Stimulated activated CD4-positive, alpha-beta T cell treated with anti-CD3 and anti-CD28 coated beads, Interleukin-15, amount 100 ng/mL, for 48 hours (primary cell): ENCODE measurements around the gene RUSF1.
A peak's percentile ranks its signal among the peaks of the same experiment; 100 is the strongest.
"Not testable (repeated sequence)": the region's sequence is repeated elsewhere in the genome, so short reads cannot be mapped to it uniquely, and the experiment has no call there.

Source experiments
- DNase-seq, 2 donors: peaks; one replicate each; pipeline ENCODE4 v3.0.0-alpha.2; 2020; ENCODE audit warnings: low read depth in 2 of 2

The RUSF1 gene

GRCh38 chr16:31487071-31487719, 21.0 kb downstream of the RUSF1 start:
- no peak for DNase-seq

DNA sequence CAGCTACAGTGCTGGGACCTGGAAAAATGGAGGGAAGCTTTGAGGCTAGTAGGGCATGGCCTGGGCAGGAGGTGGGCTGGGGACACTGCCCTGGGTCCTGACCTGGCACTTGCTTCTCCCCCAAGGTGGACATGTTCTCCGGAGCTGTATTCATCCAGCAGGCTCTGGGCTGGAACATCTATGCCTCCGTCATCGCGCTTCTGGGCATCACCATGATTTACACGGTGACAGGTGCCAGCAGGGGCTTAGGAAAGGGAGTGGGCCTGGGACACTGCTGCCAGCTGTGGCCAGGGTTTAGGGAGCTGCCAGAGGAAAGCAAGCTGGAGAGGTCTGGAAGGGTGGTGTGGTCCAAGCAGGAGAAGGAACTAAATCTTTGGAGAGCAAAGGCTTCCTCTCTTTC, 22.1 kb downstream of the RUSF1 start:
- no peak for DNase-seq

GRCh38 chr16:31485571-31485970, 22.6 kb downstream of the RUSF1 start:
- no peak for DNase-seq

DNA sequence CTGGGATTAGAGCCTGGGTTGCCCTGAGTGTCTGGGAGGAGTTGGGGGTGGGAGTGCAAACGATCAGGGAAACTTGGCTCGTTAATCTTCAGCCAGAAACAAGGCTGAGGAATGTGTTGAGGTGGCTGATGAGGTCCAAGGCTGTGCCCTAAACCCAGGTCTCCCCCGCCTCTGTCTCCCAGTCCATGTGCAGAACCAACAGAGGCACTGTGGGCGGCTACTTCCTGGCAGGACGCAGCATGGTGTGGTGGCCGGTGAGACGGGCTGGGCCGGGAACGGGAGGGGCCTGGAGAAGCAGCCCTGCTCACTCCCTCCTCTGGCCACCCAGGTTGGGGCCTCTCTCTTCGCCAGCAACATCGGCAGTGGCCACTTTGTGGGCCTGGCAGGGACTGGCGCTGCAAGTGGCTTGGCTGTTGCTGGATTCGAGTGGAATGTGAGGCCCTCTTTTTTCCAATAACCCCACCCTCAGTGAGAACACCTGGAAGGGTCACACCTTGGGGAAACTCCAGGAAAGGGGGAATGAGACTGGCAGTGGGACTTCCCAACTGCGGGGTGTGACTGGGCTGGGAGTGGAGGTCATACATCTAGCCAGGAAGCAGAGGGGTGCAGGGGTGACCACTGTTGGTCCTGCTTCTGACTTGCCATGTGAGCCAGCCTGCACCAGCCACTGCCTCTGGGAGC, 23.6 kb downstream of the RUSF1 start:
- DNase-seq = no peak

DNA sequence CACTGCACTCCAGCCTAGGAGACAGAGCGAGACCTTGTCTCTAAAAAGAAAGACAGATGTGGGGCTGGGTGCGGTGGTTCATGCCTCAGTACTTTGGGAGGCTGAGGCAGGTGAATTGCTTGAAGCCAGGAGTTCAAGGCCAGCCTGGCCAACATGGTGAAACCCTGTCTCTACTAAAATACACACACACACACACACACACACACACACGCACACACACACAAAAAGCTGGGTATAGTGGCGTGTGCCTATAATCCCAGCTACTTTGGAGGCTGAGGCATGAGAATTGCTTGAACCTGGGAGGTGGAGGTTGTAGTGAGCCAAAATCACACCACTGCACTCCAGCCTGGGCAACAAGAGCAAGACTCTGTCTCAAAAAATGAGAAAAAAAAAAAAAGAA, 24.1 kb downstream of the RUSF1 start:
- not testable (repeated sequence) for DNase-seq

DNA sequence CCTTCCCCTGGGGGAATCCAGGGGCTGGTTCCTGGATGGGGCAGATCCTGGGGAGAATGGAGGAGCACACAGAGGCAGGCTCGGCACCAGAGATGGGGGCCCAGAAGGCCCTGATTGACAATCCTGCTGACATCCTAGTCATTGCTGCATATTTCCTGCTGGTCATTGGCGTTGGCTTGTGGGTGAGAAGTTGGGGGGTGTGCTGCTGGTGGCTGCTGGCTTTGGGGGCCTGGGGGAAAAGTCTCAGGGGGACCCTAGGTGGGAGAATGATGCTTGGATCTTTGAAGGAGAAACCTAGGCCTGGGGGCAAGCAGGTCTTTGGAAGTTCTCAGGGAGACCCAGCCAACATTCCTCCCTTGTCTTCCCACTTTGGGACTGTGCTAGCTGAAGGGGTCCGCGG, 25.1 kb downstream of the RUSF1 start, which contains the start of gene SLC5A2:
SLC5A2 (plus strand) TSS at position 43 of the 400 bp plus-strand sequence; CDS start at position 57, 14 bp downstream.
- no peak for DNase-seq

- DNase-seq = no peak
These were observed 27.2 kb downstream of the RUSF1 start for GRCh38 chr16:31480851-31481536.

DNA sequence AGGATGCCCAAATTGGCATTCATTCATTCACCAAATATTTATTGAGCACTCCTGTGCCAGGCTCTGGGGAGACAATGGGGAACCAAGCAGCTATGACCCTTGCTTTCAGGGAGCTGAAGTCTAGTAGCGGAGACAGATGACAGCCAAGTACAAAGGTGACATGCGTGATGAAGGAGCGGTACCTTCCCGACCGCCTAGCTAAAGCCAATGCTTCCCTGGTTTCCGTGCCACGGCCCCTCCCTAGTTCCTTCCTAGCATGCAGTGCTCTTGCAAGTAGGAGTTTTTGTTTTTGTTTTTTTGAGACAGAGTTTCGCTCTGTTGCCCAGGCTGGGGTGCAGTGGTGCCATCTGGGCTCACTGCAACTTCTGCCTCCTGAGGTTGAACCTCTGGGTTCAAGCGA, 28.4 kb downstream of the RUSF1 start:
- no peak for DNase-seq

- DNase-seq = no peak
These were observed 29.2 kb downstream of the RUSF1 start for GRCh38 chr16:31478956-31479355.

GRCh38 chr16:31477220-31478216, 30.7 kb downstream of the RUSF1 start:
- no peak for DNase-seq

DNA sequence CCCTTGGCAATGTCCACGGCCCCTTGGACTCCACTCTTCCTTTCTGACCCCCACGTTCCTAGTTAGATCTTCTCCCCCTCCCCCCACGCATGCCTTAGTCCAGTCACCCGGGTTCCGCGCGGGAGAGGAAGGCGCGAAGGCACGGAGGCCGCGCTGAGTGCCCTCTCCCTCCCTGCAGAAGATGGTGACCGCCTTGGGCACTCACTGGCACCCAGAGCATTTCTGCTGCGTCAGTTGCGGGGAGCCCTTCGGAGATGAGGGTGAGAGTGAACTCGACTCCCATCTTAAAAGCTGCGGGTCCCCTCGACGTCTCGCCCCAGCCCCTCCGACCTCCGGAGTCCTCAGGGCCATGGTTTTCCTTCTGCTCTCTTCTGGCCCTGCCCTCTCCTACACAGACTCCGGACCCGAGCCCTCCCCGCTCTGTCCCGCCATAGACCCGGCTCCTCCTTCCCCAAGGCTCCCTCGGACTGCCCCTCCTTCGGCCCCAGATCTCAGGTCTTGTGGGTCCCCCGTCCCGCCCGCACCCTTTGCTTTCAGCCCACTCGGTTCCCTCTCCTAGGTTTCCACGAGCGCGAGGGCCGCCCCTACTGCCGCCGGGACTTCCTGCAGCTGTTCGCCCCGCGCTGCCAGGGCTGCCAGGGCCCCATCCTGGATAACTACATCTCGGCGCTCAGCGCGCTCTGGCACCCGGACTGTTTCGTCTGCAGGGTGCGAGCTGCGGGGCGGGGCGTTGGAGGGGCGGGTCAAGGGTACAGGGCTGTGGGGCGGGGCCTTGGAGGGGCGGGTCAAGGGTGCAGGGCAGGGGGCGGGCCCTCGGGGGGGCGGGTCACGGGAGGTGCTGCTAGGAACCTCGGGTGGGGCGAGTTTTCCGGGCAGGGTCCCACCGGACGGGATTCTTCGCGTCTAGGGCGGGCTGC, 31.6 kb downstream of the RUSF1 start:
- peak; percentile 78 to 92 for DNase-seq

- DNase-seq = no peak
These were observed 32.3 kb downstream of the RUSF1 start for GRCh38 chr16:31475946-31476302.

DNA sequence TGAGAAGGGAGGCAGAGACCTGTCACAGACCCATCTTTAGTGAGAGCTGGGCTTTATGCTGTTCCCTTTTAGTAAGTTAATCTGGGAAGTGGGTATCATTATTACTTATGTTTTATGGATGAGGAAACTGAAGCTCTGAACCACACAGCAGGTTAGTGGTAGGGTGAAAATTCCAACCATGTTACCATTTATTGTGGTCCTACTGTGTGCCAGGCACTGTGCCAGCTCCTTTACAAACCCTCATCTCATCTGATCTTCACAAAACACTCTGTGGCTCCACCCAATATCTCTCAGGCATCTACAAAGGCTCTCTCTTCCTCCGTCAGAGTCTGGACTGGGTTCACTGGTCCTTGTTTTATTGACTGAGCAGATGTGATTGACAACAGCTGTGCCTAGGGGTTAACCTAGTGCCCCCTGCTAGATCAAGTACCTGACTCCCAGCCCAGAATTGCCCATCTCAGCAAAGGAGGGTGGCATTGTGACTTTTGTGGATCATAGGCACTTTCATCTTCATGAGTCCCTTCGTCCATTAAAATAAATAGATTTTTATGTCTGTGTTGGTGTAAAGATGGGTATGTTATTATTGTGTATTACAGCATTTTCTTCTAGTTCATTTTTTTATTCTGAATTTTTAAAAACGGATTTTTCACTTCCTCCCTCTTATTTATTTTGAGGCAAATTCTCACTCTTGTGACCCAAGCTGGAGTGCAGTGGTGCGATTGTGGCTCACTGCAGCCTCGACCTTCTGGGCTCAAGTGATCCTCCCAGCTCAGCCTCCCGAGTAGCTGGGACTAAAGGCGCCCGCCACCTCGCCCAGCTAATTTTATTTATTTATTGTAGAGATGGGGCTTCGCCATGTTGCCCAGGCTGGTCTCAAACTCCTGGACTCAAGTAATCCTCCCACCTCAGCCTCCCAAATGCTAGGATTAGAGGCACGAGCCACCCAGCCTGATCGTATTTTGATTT, 33.1 kb downstream of the RUSF1 start:
- DNase-seq = no peak

GRCh38 chr16:31474173-31474714, 33.9 kb downstream of the RUSF1 start:
- DNase-seq = no peak

DNA sequence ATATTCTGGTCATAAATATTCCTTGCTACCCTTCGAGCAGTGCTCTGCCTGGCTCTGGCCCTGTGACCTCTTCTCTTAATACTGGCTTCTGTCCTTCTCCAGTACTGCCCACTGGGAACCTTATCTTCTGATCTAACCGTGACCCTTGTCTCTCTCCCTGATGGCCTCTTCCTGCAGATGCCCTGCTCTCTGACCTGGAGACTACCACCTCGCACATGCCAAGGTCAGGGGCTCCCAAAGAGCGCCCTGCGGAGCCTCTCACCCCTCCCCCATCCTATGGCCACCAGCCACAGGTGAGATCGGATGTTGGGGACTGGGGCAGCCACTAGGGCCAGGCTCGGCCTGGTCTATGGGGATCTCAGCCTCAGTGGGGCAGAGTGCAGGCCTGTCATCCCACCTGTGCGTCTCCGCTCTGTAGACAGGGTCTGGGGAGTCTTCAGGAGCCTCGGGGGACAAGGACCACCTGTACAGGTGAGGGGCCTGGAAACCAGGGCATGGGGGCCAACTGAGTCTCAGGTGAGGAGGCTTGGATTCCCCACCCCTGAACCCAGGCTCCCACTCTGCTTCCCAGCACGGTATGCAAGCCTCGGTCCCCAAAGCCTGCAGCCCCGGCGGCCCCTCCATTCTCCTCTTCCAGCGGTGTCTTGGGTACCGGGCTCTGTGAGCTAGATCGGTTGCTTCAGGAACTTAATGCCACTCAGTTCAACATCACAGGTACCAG, 34.8 kb downstream of the RUSF1 start:
- DNase-seq = no peak

DNA sequence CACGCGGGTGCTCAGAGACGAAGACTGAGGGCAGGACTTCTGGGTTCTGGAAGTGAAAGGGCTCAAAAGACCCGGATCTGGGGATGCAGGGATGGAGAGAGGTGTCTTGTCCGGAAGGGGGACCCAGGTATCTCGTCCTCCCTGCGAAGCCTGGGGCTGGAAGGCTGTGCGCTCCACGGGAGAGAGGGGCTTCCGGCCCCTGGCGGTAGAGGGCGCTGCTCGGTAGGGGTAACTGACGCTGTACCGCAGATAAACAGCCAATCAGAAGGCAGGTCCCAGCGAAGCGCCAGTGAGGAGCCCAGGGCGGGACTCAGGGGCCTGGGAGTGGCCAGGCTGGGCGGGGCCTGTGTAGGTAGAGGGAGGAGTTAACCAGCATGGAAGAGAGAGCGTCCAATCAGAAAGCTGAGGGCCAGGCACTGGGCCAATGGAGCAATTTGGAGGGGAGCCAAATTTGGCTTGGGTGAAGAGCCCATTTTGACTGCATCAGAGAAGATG, 35.4 kb downstream of the RUSF1 start:
- DNase-seq = peak in 1 of 2 donors; percentile 41

DNA sequence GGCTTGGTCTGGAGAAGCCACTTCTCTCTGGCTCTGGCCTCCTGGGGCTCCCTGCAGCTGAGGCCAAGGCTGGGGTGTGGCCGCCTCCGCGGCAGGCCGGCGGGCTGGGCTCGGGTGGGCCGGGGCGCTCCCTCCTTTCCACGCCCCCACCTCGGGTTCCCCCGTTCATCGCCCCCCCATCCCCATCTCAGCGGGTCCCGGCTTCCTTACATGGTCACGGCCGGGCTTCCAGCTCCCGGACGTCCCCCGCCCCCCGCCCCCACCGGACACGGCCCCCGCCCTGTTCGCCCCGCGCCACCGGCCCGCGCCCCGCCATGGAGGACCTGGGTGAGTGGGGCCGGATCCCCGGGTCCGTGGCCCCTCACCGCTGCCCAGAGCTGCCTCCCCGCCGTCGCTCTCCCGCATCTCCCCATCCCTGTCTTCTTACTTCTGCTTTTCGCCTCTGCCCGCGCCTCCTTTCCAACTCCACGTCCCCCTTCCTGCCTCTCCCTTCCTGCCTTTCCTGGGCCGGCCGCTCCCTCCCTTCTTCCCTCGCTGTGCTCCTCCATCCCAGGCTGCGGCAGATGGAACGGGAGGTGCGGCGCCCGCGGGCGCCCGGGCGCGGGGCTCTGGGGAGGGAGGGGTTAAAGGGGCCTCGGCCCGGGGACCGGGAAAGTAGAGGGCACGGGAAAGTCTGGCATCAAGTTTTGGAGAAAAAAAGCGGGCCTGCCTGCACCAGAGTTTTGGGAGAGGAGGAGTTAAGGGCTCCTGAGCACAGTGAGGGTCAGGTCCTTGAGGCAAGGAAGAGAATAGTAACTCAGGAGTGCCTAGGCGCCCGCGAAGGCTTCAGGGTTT, 36.1 kb downstream of the RUSF1 start, which contains the start of gene TGFB1I1:
TGFB1I1 (plus strand) TSS at position 278 of the 834 bp plus-strand sequence; CDS start at position 315, 37 bp downstream.
- DNase-seq = no peak
